ENCODE data around the gene IPO8. TPM values are rescaled to one million over a fixed set of nuclear protein-coding genes. Genes with fewer than 3 reads are reported as not detected.

IPO8 gene
- total RNA-seq, 2 experiments from 2014 or later, result 17.2 to 17.5 TPM

DNA sequence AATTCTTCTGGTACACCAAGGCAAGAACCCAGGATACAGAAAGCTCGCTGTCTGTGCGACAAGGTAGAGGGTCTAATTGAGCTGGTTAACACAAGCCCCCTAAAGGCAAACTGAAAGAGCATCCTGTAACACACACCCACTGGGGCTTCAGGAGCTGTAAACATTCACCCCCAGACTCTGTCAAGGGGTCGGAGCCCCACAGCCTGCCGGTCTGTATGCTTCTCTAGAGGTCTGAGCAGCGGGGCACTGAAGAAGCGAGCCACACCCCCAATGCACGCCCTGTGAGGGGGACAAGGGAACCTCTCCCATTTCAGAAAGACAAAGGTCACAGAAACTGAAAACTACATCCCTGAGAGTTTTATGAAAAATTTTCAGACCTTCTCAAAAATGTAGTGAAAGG, 1.3 kb upstream of the IPO8 start:
- Mint-ChIP-seq H3K4me1 (ENCODE audit: low read depth) (peaks cover 42% of the 10 kb centered on the region), H3K27ac (no peak overlapping the region), H3K27me3 (no peaks in the 10 kb centered on the region), H3K4me3 (peak overlapping the region; percentile 32), H3K36me3 (ENCODE audit: low read depth) (peaks cover 8% of the 10 kb centered on the region), H3K9me3 (no peaks in the 10 kb centered on the region)
- Histone ChIP-seq H3K27me3 (ENCODE audit: control insufficient read depth in 1 of 2, insufficient read depth in 2 of 2, low read length in 2 of 2) (no peaks in the 10 kb centered on the region), H3K9me3 (ENCODE audit: control insufficient read depth in 1 of 2, insufficient read depth in 1 of 2, low read length in 2 of 2) (no peaks in the 10 kb centered on the region), H3K4me1 (ENCODE audit: insufficient read depth, low read length) (peaks cover 30% of the 10 kb centered on the region), H3K27ac (ENCODE audit: low read depth in 1 of 2, low read length in 2 of 2) (no peak overlapping the region), H3K4me3 (ENCODE audit: low read length) (no peak overlapping the region), H3K36me3 (ENCODE audit: insufficient read depth, low read length) (no peaks in the 10 kb centered on the region)
- ATAC-seq (ENCODE audit: poor library complexity) (no peak), DNase-seq (no peak)
- TF ChIP-seq CTCF (IDR thresholded peaks at IDR 0.05), result no peak
- intact Hi-C loops (cut with DNase I, micrococcal nuclease), result loop anchor here (1.0 to 10.0 kb wide), 7 partner anchors 55 to 1980 kb away; partner anchors contain the start of genes CAPRIN2 (in 2 of the 2), DNM1L (in 1 of the 2), ETFBKMT (in 1 of the 2) and SINHCAF (in 1 of the 2)
- ChIA-PET POLR2A (interaction anchor here (3.9 kb wide), 1 partner anchor 57 kb away, joined by 47 read pairs; the partner anchor contains the start of gene CAPRIN2), CTCF (no interaction called here)

DNA sequence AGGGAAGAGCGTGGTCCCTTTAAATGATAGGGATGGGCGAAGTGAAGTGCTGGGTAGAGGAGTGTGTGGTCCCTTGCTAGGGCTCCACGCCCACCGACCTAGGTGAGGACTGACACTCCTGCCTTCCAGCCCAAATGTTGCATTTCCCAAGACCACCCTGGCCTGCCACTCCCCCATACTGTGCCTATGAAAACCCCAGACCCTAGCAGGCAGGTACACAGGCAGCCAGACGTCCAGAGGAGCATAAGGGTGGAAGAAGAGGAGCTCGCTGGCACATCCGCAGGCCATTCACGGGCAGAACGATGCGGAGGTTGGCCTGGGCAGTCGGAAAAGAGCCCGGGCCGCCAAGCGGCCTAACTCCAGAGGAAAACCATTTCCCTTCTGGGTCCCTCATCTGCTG, 817 bp upstream of the IPO8 start:
- H3K27me3 Mint-ChIP-seq, result no peaks in the 10 kb centered on the region
- peaks cover 30% of the 10 kb centered on the region for H3K4me1 ChIP-seq (ENCODE audit: insufficient read depth, low read length)
- no peak overlapping the region for H3K27ac ChIP-seq (ENCODE audit: low read depth in 1 of 2, low read length in 2 of 2)
- peaks cover 8% of the 10 kb centered on the region for H3K36me3 Mint-ChIP-seq (ENCODE audit: low read depth)
- peaks cover 46% of the 10 kb centered on the region for H3K4me1 Mint-ChIP-seq (ENCODE audit: low read depth)
- ChIA-PET CTCF (interaction anchor here (1.2 kb wide), 1 partner anchor 10 kb away, joined by 5 read pairs; no protein-coding TSS in a partner anchor), POLR2A (interaction anchor here (1.5 to 3.9 kb wide), 2 partner anchors 10 to 57 kb away, joined by 5 to 47 read pairs; partner anchors contain the start of gene CAPRIN2)
- H3K9me3 ChIP-seq (ENCODE audit: control insufficient read depth in 1 of 2, insufficient read depth in 1 of 2, low read length in 2 of 2), result no peaks in the 10 kb centered on the region
- H3K27ac Mint-ChIP-seq, result peak overlapping the region; percentile 90
- peak overlapping the region; percentile 100 for H3K4me3 Mint-ChIP-seq
- ATAC-seq (ENCODE audit: poor library complexity), result no peak
- intact Hi-C loops (cut with DNase I, micrococcal nuclease), result loop anchor here (1.0 to 10.0 kb wide), 7 partner anchors 56 to 1981 kb away; partner anchors contain the start of genes CAPRIN2 (in 2 of the 2), DNM1L (in 1 of the 2), ETFBKMT (in 1 of the 2) and SINHCAF (in 1 of the 2)
- TF ChIP-seq CTCF (IDR thresholded peaks at IDR 0.05), result no peak
- peak in 1 of 14 experiments; percentile 19 for DNase-seq
- no peaks in the 10 kb centered on the region for H3K27me3 ChIP-seq (ENCODE audit: control insufficient read depth in 1 of 2, insufficient read depth in 2 of 2, low read length in 2 of 2)
- no peaks in the 10 kb centered on the region for H3K36me3 ChIP-seq (ENCODE audit: insufficient read depth, low read length)
- peak overlapping the region; percentile 90 for H3K4me3 ChIP-seq (ENCODE audit: low read length)
- no peaks in the 10 kb centered on the region for H3K9me3 Mint-ChIP-seq

DNA sequence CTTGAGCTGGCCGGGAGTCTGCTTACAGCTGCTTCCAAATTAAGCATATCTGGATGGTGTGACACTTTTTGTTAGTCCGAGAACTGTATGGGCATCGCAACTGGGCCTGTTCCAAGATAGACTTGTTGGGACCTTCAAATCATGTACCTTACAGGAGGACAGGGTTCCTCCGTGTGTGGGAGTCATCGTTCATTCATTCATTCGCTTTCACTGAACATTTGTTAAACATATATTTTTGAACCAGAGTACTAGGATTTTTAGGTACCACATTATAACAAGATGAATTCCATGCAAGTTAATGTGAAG, 387 bp upstream of the IPO8 start:
- Mint-ChIP-seq H3K4me1 (ENCODE audit: low read depth) (peaks cover 51% of the 10 kb centered on the region), H3K4me3 (peak overlapping the region; percentile 100), H3K9me3 (no peaks in the 10 kb centered on the region), H3K36me3 (ENCODE audit: low read depth) (peaks cover 8% of the 10 kb centered on the region), H3K27me3 (no peaks in the 10 kb centered on the region), H3K27ac (peak overlapping the region; percentile 90)
- Histone ChIP-seq H3K27ac (ENCODE audit: low read depth in 1 of 2, low read length in 2 of 2) (peak overlapping the region; percentile 61 to 64), H3K9me3 (ENCODE audit: control insufficient read depth in 1 of 2, insufficient read depth in 1 of 2, low read length in 2 of 2) (no peaks in the 10 kb centered on the region), H3K36me3 (ENCODE audit: insufficient read depth, low read length) (no peaks in the 10 kb centered on the region), H3K27me3 (ENCODE audit: control insufficient read depth in 1 of 2, insufficient read depth in 2 of 2, low read length in 2 of 2) (no peaks in the 10 kb centered on the region), H3K4me1 (ENCODE audit: insufficient read depth, low read length) (peaks cover 30% of the 10 kb centered on the region), H3K4me3 (ENCODE audit: low read length) (peak overlapping the region; percentile 90)
- no peak for TF ChIP-seq CTCF (IDR thresholded peaks at IDR 0.05)
- no peak for DNase-seq
- POLR2A ChIA-PET, result interaction anchor here (0.8 to 3.9 kb wide), 7 partner anchors 10 to 58 kb away, joined by 3 to 47 read pairs (median 5); partner anchors contain the start of gene CAPRIN2
- CTCF ChIA-PET, result interaction anchor here (0.7 to 2.0 kb wide), 3 partner anchors 10 to 375 kb away, joined by 5 to 7 read pairs (median 5); no protein-coding TSS in a partner anchor
- intact Hi-C loops (cut with DNase I, micrococcal nuclease), result loop anchor here (1.0 to 10.0 kb wide), 7 partner anchors 56 to 1981 kb away; partner anchors contain the start of genes CAPRIN2 (in 2 of the 2), DNM1L (in 1 of the 2), ETFBKMT (in 1 of the 2) and SINHCAF (in 1 of the 2)
- ATAC-seq (ENCODE audit: poor library complexity), result no peak

Data from CD4-positive, alpha-beta T cell (primary cell).